ENCODE results near the gene ZACN. TPM values are rescaled to one million over a fixed set of nuclear protein-coding genes. Genes with fewer than 3 reads are reported as not detected.
A peak's percentile ranks its signal among the peaks of the same experiment; 100 is the strongest.

ZACN gene
- total and polyA plus RNA-seq, 2 donors from 2014 or later: 0.22 TPM; not detected in 1

DNA sequence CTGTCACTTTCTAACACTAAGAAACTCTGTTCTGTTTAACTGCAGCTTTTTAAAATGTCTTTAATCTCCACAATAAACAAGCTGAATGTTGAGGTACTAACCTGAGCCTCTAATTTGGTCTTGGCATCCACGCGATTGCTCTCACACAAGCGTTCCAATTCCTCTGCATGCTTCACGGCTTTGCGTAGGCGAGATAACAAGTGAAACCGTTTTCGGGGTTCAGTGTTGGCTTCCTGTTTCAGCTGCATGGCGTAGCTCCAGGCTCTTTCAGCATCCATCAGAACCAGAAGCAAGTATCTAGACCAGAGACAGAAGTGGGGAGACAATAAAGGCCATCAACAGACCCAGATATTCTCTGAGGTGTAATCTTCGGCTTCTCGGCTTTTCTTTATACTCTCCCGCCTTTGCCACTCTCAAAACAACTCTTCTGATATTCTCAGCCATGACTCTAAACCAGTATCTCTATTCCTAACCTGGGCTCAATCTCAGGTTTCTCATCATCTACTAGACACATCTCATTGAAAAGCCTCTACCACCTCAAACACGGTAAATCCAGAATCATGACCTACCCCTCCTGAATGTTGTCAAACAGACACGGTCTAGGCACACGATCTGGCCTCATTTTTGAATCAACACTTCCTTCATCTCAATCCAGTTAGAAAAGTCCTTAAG, 15.0 kb upstream of the ZACN start:
- TF ChIP-seq, protein P1, sequence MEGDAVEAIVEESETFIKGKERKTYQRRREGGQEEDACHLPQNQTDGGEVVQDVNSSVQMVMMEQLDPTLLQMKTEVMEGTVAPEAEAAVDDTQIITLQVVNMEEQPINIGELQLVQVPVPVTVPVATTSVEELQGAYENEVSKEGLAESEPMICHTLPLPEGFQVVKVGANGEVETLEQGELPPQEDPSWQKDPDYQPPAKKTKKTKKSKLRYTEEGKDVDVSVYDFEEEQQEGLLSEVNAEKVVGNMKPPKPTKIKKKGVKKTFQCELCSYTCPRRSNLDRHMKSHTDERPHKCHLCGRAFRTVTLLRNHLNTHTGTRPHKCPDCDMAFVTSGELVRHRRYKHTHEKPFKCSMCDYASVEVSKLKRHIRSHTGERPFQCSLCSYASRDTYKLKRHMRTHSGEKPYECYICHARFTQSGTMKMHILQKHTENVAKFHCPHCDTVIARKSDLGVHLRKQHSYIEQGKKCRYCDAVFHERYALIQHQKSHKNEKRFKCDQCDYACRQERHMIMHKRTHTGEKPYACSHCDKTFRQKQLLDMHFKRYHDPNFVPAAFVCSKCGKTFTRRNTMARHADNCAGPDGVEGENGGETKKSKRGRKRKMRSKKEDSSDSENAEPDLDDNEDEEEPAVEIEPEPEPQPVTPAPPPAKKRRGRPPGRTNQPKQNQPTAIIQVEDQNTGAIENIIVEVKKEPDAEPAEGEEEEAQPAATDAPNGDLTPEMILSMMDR (IDR thresholded peaks at IDR 0.05; ENCODE audit: borderline replicate concordance, extremely low read depth, insufficient read depth): no peak
- Histone ChIP-seq H3K4me3 (ENCODE audit: low read length in 3 of 3) (no peak overlapping the region), H3K27ac (ENCODE audit: low read depth in 2 of 2, low read length in 2 of 2) (no peak overlapping the region), H3K27me3 (ENCODE audit: control insufficient read depth, insufficient read depth, low read length) (no peaks in the 10 kb centered on the region), H3K9ac (ENCODE audit: low read length in 3 of 3) (no peak overlapping the region), H3K9me3 (ENCODE audit: control insufficient read depth in 2 of 3, insufficient read depth in 1 of 3, low read length in 3 of 3) (no peaks in the 10 kb centered on the region), H3K36me3 (ENCODE audit: control insufficient read depth in 2 of 3, insufficient read depth in 3 of 3, low read length in 3 of 3) (peaks cover 4 to 65% (median 47%) of the 10 kb centered on the region in 3 donors), H3K4me1 (ENCODE audit: control insufficient read depth in 2 of 3, insufficient read depth in 2 of 3, low read depth in 1 of 3, low read length in 3 of 3) (no peaks in the 10 kb centered on the region)
- DNase-seq (no peak), FAIRE-seq (no peak)
- intact Hi-C loops (cut with DNase I): no loop called here

DNA sequence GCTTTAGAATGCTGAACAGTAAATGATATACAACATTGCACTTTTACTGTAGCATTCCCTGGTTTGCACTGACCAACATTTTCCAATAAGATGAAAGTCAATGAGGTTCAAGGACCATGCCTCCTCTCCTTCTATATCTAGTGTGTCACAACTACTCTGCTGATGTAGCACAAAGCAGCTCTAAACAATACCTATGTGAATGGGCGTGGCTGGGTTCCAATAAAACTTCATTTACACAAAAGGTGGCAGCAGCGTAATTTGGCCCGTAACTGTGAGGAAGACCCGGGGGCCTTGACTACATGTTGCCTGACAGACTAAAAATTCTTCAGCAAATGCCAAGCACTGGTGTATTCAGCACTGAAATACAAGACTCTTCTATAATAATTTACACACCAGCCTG, 13.2 kb upstream of the ZACN start:
- TF ChIP-seq, protein P1 (IDR thresholded peaks at IDR 0.05; ENCODE audit: borderline replicate concordance, extremely low read depth, insufficient read depth): no peak
- peaks cover 0 to 3% (median 0%) of the 10 kb centered on the region in 3 donors for H3K4me1 ChIP-seq (ENCODE audit: control insufficient read depth in 2 of 3, insufficient read depth in 2 of 3, low read depth in 1 of 3, low read length in 3 of 3)
- no peak overlapping the region for H3K4me3 ChIP-seq (ENCODE audit: low read length in 3 of 3)
- no peaks in the 10 kb centered on the region for H3K27me3 ChIP-seq (ENCODE audit: control insufficient read depth, insufficient read depth, low read length)
- no peaks in the 10 kb centered on the region for H3K9me3 ChIP-seq (ENCODE audit: control insufficient read depth in 2 of 3, insufficient read depth in 1 of 3, low read length in 3 of 3)
- peaks cover 4 to 53% (median 39%) of the 10 kb centered on the region in 3 donors for H3K36me3 ChIP-seq (ENCODE audit: control insufficient read depth in 2 of 3, insufficient read depth in 3 of 3, low read length in 3 of 3)
- FAIRE-seq (no peak), DNase-seq (peak in 1 of 5 donors; percentile 4)
- intact Hi-C loops (cut with DNase I): no loop called here
- H3K9ac ChIP-seq (ENCODE audit: low read length in 3 of 3): no peak overlapping the region
- H3K27ac ChIP-seq (ENCODE audit: low read depth in 2 of 2, low read length in 2 of 2): no peak overlapping the region

GRCh38 chr17:76071531-76072147, 7.3 kb upstream of the ZACN start:
- TF ChIP-seq, protein P1 (IDR thresholded peaks at IDR 0.05; ENCODE audit: borderline replicate concordance, extremely low read depth, insufficient read depth): no peak
- intact Hi-C loops (cut with DNase I): no loop called here
- H3K36me3 ChIP-seq (ENCODE audit: control insufficient read depth in 2 of 3, insufficient read depth in 3 of 3, low read length in 3 of 3): peaks cover 0 to 14% (median 10%) of the 10 kb centered on the region in 3 donors
- peaks cover 21% of the 10 kb centered on the region for H3K27me3 ChIP-seq (ENCODE audit: control insufficient read depth, insufficient read depth, low read length)
- FAIRE-seq (no peak), DNase-seq (no peak)
- H3K9me3 ChIP-seq (ENCODE audit: control insufficient read depth in 2 of 3, insufficient read depth in 1 of 3, low read length in 3 of 3): no peaks in the 10 kb centered on the region
- no peak overlapping the region for H3K27ac ChIP-seq (ENCODE audit: low read depth in 2 of 2, low read length in 2 of 2)
- H3K9ac ChIP-seq (ENCODE audit: low read length in 3 of 3): peak overlapping the region; percentile 76 to 99 (median 90)
- peak overlapping the region; percentile 79 to 99 (median 90) for H3K4me3 ChIP-seq (ENCODE audit: low read length in 3 of 3)
- peaks cover 0 to 20% (median 0%) of the 10 kb centered on the region in 3 donors for H3K4me1 ChIP-seq (ENCODE audit: control insufficient read depth in 2 of 3, insufficient read depth in 2 of 3, low read depth in 1 of 3, low read length in 3 of 3)

Data from kidney (tissue), 14 donors.